Measurements from ENCODE around the gene PTGFRN.

PTGFRN gene

GRCh38 chr1:116990612-116991151, 81.0 kb downstream of the PTGFRN start:
- H3K4me1 ChIP-seq (ENCODE audit: insufficient read depth, low read length), result peaks cover 8% of the 10 kb centered on the region
- no peaks in the 10 kb centered on the region for H3K27me3 ChIP-seq (ENCODE audit: insufficient read depth, low read length)
- H3K9me3 ChIP-seq (ENCODE audit: insufficient read depth, low read depth, low read length), result no peaks in the 10 kb centered on the region
- no peak overlapping the region for H3K4me3 ChIP-seq (ENCODE audit: low read length)
- no peak overlapping the region for H3K27ac ChIP-seq (ENCODE audit: low read depth, low read length)
- H3K36me3 ChIP-seq (ENCODE audit: insufficient read depth, low read length), result peaks cover 13% of the 10 kb centered on the region
- 90% methylated on average over 12 of the region's 12 CpGs for WGBS
- no peak overlapping the region for H3K9ac ChIP-seq (ENCODE audit: low read depth, low read length)

GRCh38 chr1:116991171-116991845, 81.6 kb downstream of the PTGFRN start:
- Histone ChIP-seq H3K9me3 (ENCODE audit: insufficient read depth, low read depth, low read length) (no peaks in the 10 kb centered on the region), H3K4me1 (ENCODE audit: insufficient read depth, low read length) (peaks cover 8% of the 10 kb centered on the region), H3K36me3 (ENCODE audit: insufficient read depth, low read length) (peaks cover 13% of the 10 kb centered on the region), H3K27ac (ENCODE audit: low read depth, low read length) (no peak overlapping the region), H3K4me3 (ENCODE audit: low read length) (no peak overlapping the region), H3K27me3 (ENCODE audit: insufficient read depth, low read length) (no peaks in the 10 kb centered on the region), H3K9ac (ENCODE audit: low read depth, low read length) (no peak overlapping the region)
- WGBS, result 94% methylated on average over 2 of the region's 2 CpGs

- 88% methylated on average over 1 of the region's 1 CpG for WGBS
- Histone ChIP-seq H3K9me3 (ENCODE audit: insufficient read depth, low read depth, low read length) (no peaks in the 10 kb centered on the region), H3K4me3 (ENCODE audit: low read length) (no peak overlapping the region), H3K27me3 (ENCODE audit: insufficient read depth, low read length) (no peaks in the 10 kb centered on the region), H3K36me3 (ENCODE audit: insufficient read depth, low read length) (peaks cover 13% of the 10 kb centered on the region), H3K4me1 (ENCODE audit: insufficient read depth, low read length) (peaks cover 8% of the 10 kb centered on the region), H3K27ac (ENCODE audit: low read depth, low read length) (no peak overlapping the region), H3K9ac (ENCODE audit: low read depth, low read length) (no peak overlapping the region)
Observed at GRCh38 chr1:116991918-116992317, 82.2 kb downstream of the PTGFRN start.

GRCh38 chr1:116993286-116993685, 83.6 kb downstream of the PTGFRN start:
- peaks cover 13% of the 10 kb centered on the region for H3K36me3 ChIP-seq (ENCODE audit: insufficient read depth, low read length)
- peaks cover 4% of the 10 kb centered on the region; the same call in 1 of the 2 replicates for H3K4me1 ChIP-seq (ENCODE audit: insufficient read depth, low read length)
- no peaks in the 10 kb centered on the region for H3K9me3 ChIP-seq (ENCODE audit: insufficient read depth, low read depth, low read length)
- 98% methylated on average over 7 of the region's 7 CpGs for WGBS
- no peak overlapping the region for H3K27ac ChIP-seq (ENCODE audit: low read depth, low read length)
- H3K4me3 ChIP-seq (ENCODE audit: low read length), result no peak overlapping the region
- H3K9ac ChIP-seq (ENCODE audit: low read depth, low read length), result no peak overlapping the region
- H3K27me3 ChIP-seq (ENCODE audit: insufficient read depth, low read length), result no peaks in the 10 kb centered on the region

- H3K4me1 ChIP-seq (ENCODE audit: insufficient read depth, low read length), result peaks cover 4% of the 10 kb centered on the region; the same call in 1 of the 2 replicates
- no peaks in the 10 kb centered on the region for H3K9me3 ChIP-seq (ENCODE audit: insufficient read depth, low read depth, low read length)
- 80% methylated on average over 1 of the region's 2 CpGs for WGBS
- no peaks in the 10 kb centered on the region for H3K27me3 ChIP-seq (ENCODE audit: insufficient read depth, low read length)
- no peak overlapping the region for H3K9ac ChIP-seq (ENCODE audit: low read depth, low read length)
- H3K27ac ChIP-seq (ENCODE audit: low read depth, low read length), result no peak overlapping the region
- peaks cover 13% of the 10 kb centered on the region for H3K36me3 ChIP-seq (ENCODE audit: insufficient read depth, low read length)
- no peak overlapping the region for H3K4me3 ChIP-seq (ENCODE audit: low read length)
Observed at GRCh38 chr1:116994411-116994810, 84.7 kb downstream of the PTGFRN start.

- H3K9me3 ChIP-seq (ENCODE audit: insufficient read depth, low read depth, low read length), result no peaks in the 10 kb centered on the region
- H3K27me3 ChIP-seq (ENCODE audit: insufficient read depth, low read length), result no peaks in the 10 kb centered on the region
- H3K4me3 ChIP-seq (ENCODE audit: low read length), result no peak overlapping the region
- H3K4me1 ChIP-seq (ENCODE audit: insufficient read depth, low read length), result peaks cover under 1% of the 10 kb centered on the region; the same call in 1 of the 2 replicates
- H3K36me3 ChIP-seq (ENCODE audit: insufficient read depth, low read length), result peaks cover 4% of the 10 kb centered on the region
- 97% methylated on average over 1 of the region's 1 CpG for WGBS
- H3K27ac ChIP-seq (ENCODE audit: low read depth, low read length), result no peak overlapping the region
- H3K9ac ChIP-seq (ENCODE audit: low read depth, low read length), result no peak overlapping the region
Observed at GRCh38 chr1:116997066-116997465, 87.3 kb downstream of the PTGFRN start.

GRCh38 chr1:116997636-116998035, 87.9 kb downstream of the PTGFRN start:
- Histone ChIP-seq H3K36me3 (ENCODE audit: insufficient read depth, low read length) (no peaks in the 10 kb centered on the region), H3K9ac (ENCODE audit: low read depth, low read length) (no peak overlapping the region), H3K27me3 (ENCODE audit: insufficient read depth, low read length) (no peaks in the 10 kb centered on the region), H3K4me3 (ENCODE audit: low read length) (no peak overlapping the region), H3K4me1 (ENCODE audit: insufficient read depth, low read length) (no peaks in the 10 kb centered on the region), H3K9me3 (ENCODE audit: insufficient read depth, low read depth, low read length) (no peaks in the 10 kb centered on the region), H3K27ac (ENCODE audit: low read depth, low read length) (no peak overlapping the region)

GRCh38 chr1:116999596-116999995, 89.9 kb downstream of the PTGFRN start:
- no peak overlapping the region for H3K4me3 ChIP-seq (ENCODE audit: low read length)
- 83% methylated on average over 3 of the region's 3 CpGs for WGBS
- no peaks in the 10 kb centered on the region for H3K36me3 ChIP-seq (ENCODE audit: insufficient read depth, low read length)
- H3K27me3 ChIP-seq (ENCODE audit: insufficient read depth, low read length), result no peaks in the 10 kb centered on the region
- no peak overlapping the region for H3K27ac ChIP-seq (ENCODE audit: low read depth, low read length)
- peaks cover 13% of the 10 kb centered on the region for H3K4me1 ChIP-seq (ENCODE audit: insufficient read depth, low read length)
- no peak overlapping the region for H3K9ac ChIP-seq (ENCODE audit: low read depth, low read length)
- no peaks in the 10 kb centered on the region for H3K9me3 ChIP-seq (ENCODE audit: insufficient read depth, low read depth, low read length)

- Histone ChIP-seq H3K27me3 (ENCODE audit: insufficient read depth, low read length) (no peaks in the 10 kb centered on the region), H3K4me3 (ENCODE audit: low read length) (no peak overlapping the region), H3K4me1 (ENCODE audit: insufficient read depth, low read length) (peaks cover 13% of the 10 kb centered on the region), H3K9me3 (ENCODE audit: insufficient read depth, low read depth, low read length) (no peaks in the 10 kb centered on the region), H3K36me3 (ENCODE audit: insufficient read depth, low read length) (no peaks in the 10 kb centered on the region), H3K9ac (ENCODE audit: low read depth, low read length) (no peak overlapping the region), H3K27ac (ENCODE audit: low read depth, low read length) (no peak overlapping the region)
- WGBS, result 95% methylated on average over 2 of the region's 2 CpGs
Observed at GRCh38 chr1:117000142-117000541, 90.4 kb downstream of the PTGFRN start.

- Histone ChIP-seq H3K27me3 (ENCODE audit: insufficient read depth, low read length) (no peaks in the 10 kb centered on the region), H3K4me3 (ENCODE audit: low read length) (no peak within 1 kb of the TSS)
- 96% methylated on average over 3 of the region's 3 CpGs for WGBS
Observed at GRCh38 chr1:117001254-117001927, 91.7 kb downstream of the PTGFRN start, which contains the start of gene CD101. Gene CD101 (plus strand): TSS chr1:117001760. CDS start chr1:117001818, 58 bp downstream.

GRCh38 chr1:117003223-117003875, 93.6 kb downstream of the PTGFRN start:
- Histone ChIP-seq H3K36me3 (ENCODE audit: insufficient read depth, low read length) (no peaks in the 10 kb centered on the region), H3K27ac (ENCODE audit: low read depth, low read length) (no peak overlapping the region), H3K9me3 (ENCODE audit: insufficient read depth, low read depth, low read length) (no peaks in the 10 kb centered on the region), H3K9ac (ENCODE audit: low read depth, low read length) (no peak overlapping the region), H3K4me1 (ENCODE audit: insufficient read depth, low read length) (peaks cover 13% of the 10 kb centered on the region), H3K4me3 (ENCODE audit: low read length) (no peak overlapping the region), H3K27me3 (ENCODE audit: insufficient read depth, low read length) (no peaks in the 10 kb centered on the region)
- WGBS, result 74% methylated on average over 2 of the region's 2 CpGs

More at GRCh38 chr1:117001254-117001927, 91.7 kb downstream of the PTGFRN start, which contains the start of gene CD101:
- Histone ChIP-seq H3K36me3 (ENCODE audit: insufficient read depth, low read length) (no peaks in the 10 kb centered on the region), H3K9ac (ENCODE audit: low read depth, low read length) (no peak within 1 kb of the TSS), H3K9me3 (ENCODE audit: insufficient read depth, low read depth, low read length) (no peaks in the 10 kb centered on the region), H3K4me1 (ENCODE audit: insufficient read depth, low read length) (peaks cover 13% of the 10 kb centered on the region), H3K27ac (ENCODE audit: low read depth, low read length) (no peak within 1 kb of the TSS)

All from HUES64 (cell line).